ENCODE data around the gene LMCD1. TPM values are rescaled to one million over a fixed set of nuclear protein-coding genes. Genes with fewer than 3 reads are reported as not detected.

Gene LMCD1
- total and polyA plus RNA-seq, 2 experiments from 2014 or later: 21.8 to 35.3 TPM

DNA sequence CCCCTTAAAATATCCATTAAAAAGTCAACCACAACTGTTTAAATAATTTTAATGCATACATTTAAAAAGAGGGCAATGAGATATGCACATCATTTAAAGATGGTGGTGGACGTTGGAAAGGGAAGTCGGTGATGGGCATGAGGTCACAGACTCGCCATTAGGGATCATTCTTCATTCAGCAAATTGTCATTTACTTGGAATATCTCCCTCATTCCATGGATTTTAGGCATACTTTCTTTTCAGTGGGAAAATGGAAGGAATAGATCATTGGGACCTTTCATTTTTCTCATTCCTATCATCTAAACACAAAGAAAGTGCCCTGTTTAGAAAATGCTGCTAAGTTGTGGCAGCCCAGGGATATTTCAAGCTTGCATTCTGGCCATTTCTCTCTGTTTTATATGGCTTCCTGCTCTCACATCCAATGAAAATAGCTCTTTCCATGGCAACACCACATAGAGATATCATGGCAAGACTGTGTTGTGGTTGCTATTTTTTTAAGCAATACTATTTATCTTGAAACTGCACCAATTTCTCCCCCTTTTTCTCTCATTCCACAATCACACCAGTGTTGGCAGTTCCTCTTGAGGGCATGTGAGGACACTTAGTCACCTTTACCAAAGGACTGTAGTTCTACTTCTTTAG lies 40.7 kb upstream of the LMCD1 start (continued):
- TF ChIP-seq, protein P1, sequence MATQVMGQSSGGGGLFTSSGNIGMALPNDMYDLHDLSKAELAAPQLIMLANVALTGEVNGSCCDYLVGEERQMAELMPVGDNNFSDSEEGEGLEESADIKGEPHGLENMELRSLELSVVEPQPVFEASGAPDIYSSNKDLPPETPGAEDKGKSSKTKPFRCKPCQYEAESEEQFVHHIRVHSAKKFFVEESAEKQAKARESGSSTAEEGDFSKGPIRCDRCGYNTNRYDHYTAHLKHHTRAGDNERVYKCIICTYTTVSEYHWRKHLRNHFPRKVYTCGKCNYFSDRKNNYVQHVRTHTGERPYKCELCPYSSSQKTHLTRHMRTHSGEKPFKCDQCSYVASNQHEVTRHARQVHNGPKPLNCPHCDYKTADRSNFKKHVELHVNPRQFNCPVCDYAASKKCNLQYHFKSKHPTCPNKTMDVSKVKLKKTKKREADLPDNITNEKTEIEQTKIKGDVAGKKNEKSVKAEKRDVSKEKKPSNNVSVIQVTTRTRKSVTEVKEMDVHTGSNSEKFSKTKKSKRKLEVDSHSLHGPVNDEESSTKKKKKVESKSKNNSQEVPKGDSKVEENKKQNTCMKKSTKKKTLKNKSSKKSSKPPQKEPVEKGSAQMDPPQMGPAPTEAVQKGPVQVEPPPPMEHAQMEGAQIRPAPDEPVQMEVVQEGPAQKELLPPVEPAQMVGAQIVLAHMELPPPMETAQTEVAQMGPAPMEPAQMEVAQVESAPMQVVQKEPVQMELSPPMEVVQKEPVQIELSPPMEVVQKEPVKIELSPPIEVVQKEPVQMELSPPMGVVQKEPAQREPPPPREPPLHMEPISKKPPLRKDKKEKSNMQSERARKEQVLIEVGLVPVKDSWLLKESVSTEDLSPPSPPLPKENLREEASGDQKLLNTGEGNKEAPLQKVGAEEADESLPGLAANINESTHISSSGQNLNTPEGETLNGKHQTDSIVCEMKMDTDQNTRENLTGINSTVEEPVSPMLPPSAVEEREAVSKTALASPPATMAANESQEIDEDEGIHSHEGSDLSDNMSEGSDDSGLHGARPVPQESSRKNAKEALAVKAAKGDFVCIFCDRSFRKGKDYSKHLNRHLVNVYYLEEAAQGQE (IDR thresholded peaks at IDR 0.05; ENCODE audit: unreplicated experiment): no peak

GRCh38 chr3:8464668-8465067 lies 37.0 kb upstream of the LMCD1 start:
- no peaks in the 10 kb centered on the region for H4K20me1 ChIP-seq (replicated peaks; ENCODE audit: insufficient read depth)
- Mint-ChIP-seq H3K9me3 (no peaks in the 10 kb centered on the region), H3K36me3 (ENCODE audit: low read depth) (no peaks in the 10 kb centered on the region; the same call in 2 of the 3 replicates), H3K4me3 (no peak overlapping the region), H3K27ac (no peak overlapping the region), H3K4me1 (no peaks in the 10 kb centered on the region), H3K27me3 (ENCODE audit: insufficient read depth, low read depth, poor library complexity) (no peaks in the 10 kb centered on the region)
- DNase-seq (ENCODE audit: low spot score) (no peak), ATAC-seq (no peak)
- H3F3A ChIP-seq (replicated peaks; ENCODE audit: low read depth): no peaks in the 10 kb centered on the region
- H3K27me3 ChIP-seq (ENCODE audit: insufficient read depth): no peaks in the 10 kb centered on the region
- H3K27ac ChIP-seq (ENCODE audit: low read depth): no peak overlapping the region
- no peaks in the 10 kb centered on the region for H3K4me1 ChIP-seq (ENCODE audit: insufficient read depth)
- H3K4me3 ChIP-seq: no peak overlapping the region
- H3K79me2 ChIP-seq (replicated peaks; ENCODE audit: insufficient read depth): no peaks in the 10 kb centered on the region
- no peak for TF ChIP-seq JUNB (IDR thresholded peaks at IDR 0.05; ENCODE audit: unreplicated experiment)
- no peak for TF ChIP-seq NANOG (IDR thresholded peaks at IDR 0.05; ENCODE audit: borderline replicate concordance)
- TF ChIP-seq EZH2phosphoT487 (IDR thresholded peaks at IDR 0.05; ENCODE audit: unreplicated experiment): no peak
- no peak for TF ChIP-seq POLR2AphosphoS5 (IDR thresholded peaks at IDR 0.05; ENCODE audit: low read depth)
- TF ChIP-seq EZH2 (IDR thresholded peaks at IDR 0.05; ENCODE audit: low read depth, unreplicated experiment): no peak
- TF ChIP-seq, protein P1 (IDR thresholded peaks at IDR 0.05; ENCODE audit: unreplicated experiment): no peak
- H3K9me2 ChIP-seq (ENCODE audit: insufficient read depth): no peaks in the 10 kb centered on the region
- H3K4me2 ChIP-seq: no peak overlapping the region
- no peak overlapping the region for H2AFZ ChIP-seq
- no peaks in the 10 kb centered on the region for H3K36me3 ChIP-seq (ENCODE audit: insufficient read depth)

Measured in GM23338 (cell line).